ENCODE measurements around the gene CX3CR1. TPM values are rescaled to one million over a fixed set of nuclear protein-coding genes. Genes with fewer than 3 reads are reported as not detected.

The CX3CR1 gene
- total and polyA plus RNA-seq, 3 experiments from 2014 or later, result 0.74 to 98.7 (median 1.1) TPM

- ChIA-PET CTCF (no interaction called here), POLR2A (no interaction called here)
- H3K27ac Mint-ChIP-seq, result peak overlapping the region; percentile 0 to 96 (median 76)
- H3K4me1 Mint-ChIP-seq, result peaks cover 38 to 61% (median 58%) of the 10 kb centered on the region in 3 donors
- DNase-seq, result no peak
- H3K36me3 Mint-ChIP-seq, result no peaks in the 10 kb centered on the region
- H3K4me1 ChIP-seq (ENCODE audit: insufficient read depth, low read length), result peaks cover 13% of the 10 kb centered on the region
- no peaks in the 10 kb centered on the region for H3K36me3 ChIP-seq (ENCODE audit: insufficient read depth, low read length)
- no peak overlapping the region for H3K4me3 ChIP-seq (ENCODE audit: low read length)
- peak overlapping the region; percentile 28 to 92 (median 77) for H3K4me3 Mint-ChIP-seq
- H3K9me3 Mint-ChIP-seq, result no peaks in the 10 kb centered on the region
- H3K27me3 Mint-ChIP-seq, result no peaks in the 10 kb centered on the region
- no peaks in the 10 kb centered on the region for H3K27me3 ChIP-seq (ENCODE audit: insufficient read depth, low read length, poor library complexity, severe bottlenecking)
- H3K9me3 ChIP-seq (ENCODE audit: low read length), result no peaks in the 10 kb centered on the region
- H3K27ac ChIP-seq (ENCODE audit: low read depth, low read length), result peak overlapping the region; percentile 27
Measured at GRCh38 chr3:39281533-39281932, 1.7 kb upstream of the CX3CR1 start.

GRCh38 chr3:39280571-39280970, 735 bp upstream of the CX3CR1 start:
- H3K4me1 ChIP-seq (ENCODE audit: insufficient read depth, low read length), result peaks cover 13% of the 10 kb centered on the region
- no peaks in the 10 kb centered on the region for H3K27me3 Mint-ChIP-seq
- H3K9me3 Mint-ChIP-seq, result no peaks in the 10 kb centered on the region
- peaks cover 44 to 70% (median 68%) of the 10 kb centered on the region in 3 donors for H3K4me1 Mint-ChIP-seq
- H3K27ac ChIP-seq (ENCODE audit: low read depth, low read length), result no peak overlapping the region
- DNase-seq, result no peak
- CTCF ChIA-PET, result interaction anchor here (0.8 to 5.4 kb wide), 3 partner anchors 7 to 100 kb away, joined by 3 to 35 read pairs (median 5); no protein-coding TSS in a partner anchor
- POLR2A ChIA-PET, result no interaction called here
- peak overlapping the region in 7 of 8 donors; percentile 17 to 97 (median 73) for H3K27ac Mint-ChIP-seq
- H3K9me3 ChIP-seq (ENCODE audit: low read length), result no peaks in the 10 kb centered on the region
- H3K36me3 Mint-ChIP-seq, result no peaks in the 10 kb centered on the region
- no peak overlapping the region for H3K4me3 ChIP-seq (ENCODE audit: low read length)
- no peaks in the 10 kb centered on the region for H3K36me3 ChIP-seq (ENCODE audit: insufficient read depth, low read length)
- H3K27me3 ChIP-seq (ENCODE audit: insufficient read depth, low read length, poor library complexity, severe bottlenecking), result no peaks in the 10 kb centered on the region
- peak overlapping the region in 6 of 7 donors; percentile 25 to 95 (median 82) for H3K4me3 Mint-ChIP-seq

- Histone ChIP-seq H3K27me3 (ENCODE audit: insufficient read depth, low read length, poor library complexity, severe bottlenecking) (no peaks in the 10 kb centered on the region), H3K9me3 (ENCODE audit: low read length) (no peaks in the 10 kb centered on the region), H3K4me1 (ENCODE audit: insufficient read depth, low read length) (peaks cover 15% of the 10 kb centered on the region), H3K4me3 (ENCODE audit: low read length) (peak overlapping the region; percentile 30), H3K27ac (ENCODE audit: low read depth, low read length) (no peak overlapping the region), H3K36me3 (ENCODE audit: insufficient read depth, low read length) (no peaks in the 10 kb centered on the region)
- H3K4me1 Mint-ChIP-seq, result peaks cover 46 to 82% (median 74%) of the 10 kb centered on the region in 3 donors
- no peak for DNase-seq
- peak overlapping the region in 4 of 8 donors; percentile 51 to 92 (median 84) for H3K27ac Mint-ChIP-seq
- peak overlapping the region; percentile 80 to 91 (median 83) for H3K4me3 Mint-ChIP-seq
- no peaks in the 10 kb centered on the region for H3K36me3 Mint-ChIP-seq
- POLR2A ChIA-PET, result no interaction called here
- no peaks in the 10 kb centered on the region for H3K27me3 Mint-ChIP-seq
- no peaks in the 10 kb centered on the region for H3K9me3 Mint-ChIP-seq
- CTCF ChIA-PET, result interaction anchor here (1.4 to 5.4 kb wide), 2 partner anchors 9 to 14 kb away, joined by 4 to 35 read pairs; no protein-coding TSS in a partner anchor
Measured at GRCh38 chr3:39278616-39278935, 1.3 kb downstream of the CX3CR1 start.

GRCh38 chr3:39277893-39278615, 1.8 kb downstream of the CX3CR1 start:
- H3K36me3 ChIP-seq (ENCODE audit: insufficient read depth, low read length), result no peaks in the 10 kb centered on the region
- Mint-ChIP-seq H3K36me3 (no peaks in the 10 kb centered on the region), H3K27ac (peak overlapping the region in 7 of 8 donors; percentile 48 to 92 (median 83)), H3K9me3 (no peaks in the 10 kb centered on the region), H3K4me1 (peaks cover 44 to 82% (median 79%) of the 10 kb centered on the region in 3 donors), H3K27me3 (no peaks in the 10 kb centered on the region), H3K4me3 (peak overlapping the region; percentile 80 to 91 (median 83))
- H3K9me3 ChIP-seq (ENCODE audit: low read length), result no peaks in the 10 kb centered on the region
- no peak for DNase-seq
- peaks cover 17% of the 10 kb centered on the region for H3K4me1 ChIP-seq (ENCODE audit: insufficient read depth, low read length)
- H3K27me3 ChIP-seq (ENCODE audit: insufficient read depth, low read length, poor library complexity, severe bottlenecking), result no peaks in the 10 kb centered on the region
- CTCF ChIA-PET, result interaction anchor here (0.7 to 5.4 kb wide), 5 partner anchors 10 to 93 kb away, joined by 3 to 35 read pairs (median 3); no protein-coding TSS in a partner anchor
- no peak overlapping the region for H3K27ac ChIP-seq (ENCODE audit: low read depth, low read length)
- POLR2A ChIA-PET, result no interaction called here
- no peak overlapping the region for H3K4me3 ChIP-seq (ENCODE audit: low read length)

- Mint-ChIP-seq H3K27ac (peak overlapping the region in 7 of 8 donors; percentile 5 to 87 (median 38)), H3K27me3 (no peaks in the 10 kb centered on the region), H3K4me1 (peaks cover 45 to 83% (median 80%) of the 10 kb centered on the region in 3 donors), H3K36me3 (no peaks in the 10 kb centered on the region), H3K4me3 (peak overlapping the region; percentile 13 to 82 (median 65)), H3K9me3 (no peaks in the 10 kb centered on the region)
- Histone ChIP-seq H3K27ac (ENCODE audit: low read depth, low read length) (no peak overlapping the region), H3K4me1 (ENCODE audit: insufficient read depth, low read length) (peaks cover 19% of the 10 kb centered on the region), H3K9me3 (ENCODE audit: low read length) (no peaks in the 10 kb centered on the region), H3K27me3 (ENCODE audit: insufficient read depth, low read length, poor library complexity, severe bottlenecking) (no peaks in the 10 kb centered on the region), H3K4me3 (ENCODE audit: low read length) (no peak overlapping the region), H3K36me3 (ENCODE audit: insufficient read depth, low read length) (no peaks in the 10 kb centered on the region)
- ChIA-PET POLR2A (interaction anchor here (1.1 kb wide), 1 partner anchor 42 kb away, joined by 4 read pairs; no protein-coding TSS in a partner anchor), CTCF (interaction anchor here (1.2 to 5.4 kb wide), 2 partner anchors 11 to 87 kb away, joined by 3 to 35 read pairs; no protein-coding TSS in a partner anchor)
- no peak for DNase-seq
Measured at GRCh38 chr3:39276746-39277145, 3.1 kb downstream of the CX3CR1 start.

GRCh38 chr3:39275963-39276593, 3.8 kb downstream of the CX3CR1 start:
- H3K27me3 Mint-ChIP-seq, result no peaks in the 10 kb centered on the region
- Histone ChIP-seq H3K36me3 (ENCODE audit: insufficient read depth, low read length) (no peaks in the 10 kb centered on the region), H3K4me1 (ENCODE audit: insufficient read depth, low read length) (peaks cover 18% of the 10 kb centered on the region), H3K9me3 (ENCODE audit: low read length) (no peaks in the 10 kb centered on the region), H3K4me3 (ENCODE audit: low read length) (no peak overlapping the region), H3K27me3 (ENCODE audit: insufficient read depth, low read length, poor library complexity, severe bottlenecking) (no peaks in the 10 kb centered on the region), H3K27ac (ENCODE audit: low read depth, low read length) (no peak overlapping the region)
- CTCF ChIA-PET, result interaction anchor here (5.4 kb wide), 1 partner anchor 12 kb away, joined by 35 read pairs; no protein-coding TSS in a partner anchor
- H3K4me1 Mint-ChIP-seq, result peaks cover 43 to 83% (median 80%) of the 10 kb centered on the region in 3 donors
- peak overlapping the region; percentile 39 to 82 (median 65) for H3K4me3 Mint-ChIP-seq
- POLR2A ChIA-PET, result no interaction called here
- no peaks in the 10 kb centered on the region for H3K9me3 Mint-ChIP-seq
- H3K36me3 Mint-ChIP-seq, result no peaks in the 10 kb centered on the region
- peak overlapping the region; percentile 5 to 87 (median 60) for H3K27ac Mint-ChIP-seq
- DNase-seq, result no peak

- POLR2A ChIA-PET, result no interaction called here
- H3K27ac Mint-ChIP-seq, result peak overlapping the region in 5 of 8 donors; percentile 38 to 75 (median 51)
- H3K27me3 ChIP-seq (ENCODE audit: insufficient read depth, low read length, poor library complexity, severe bottlenecking), result no peaks in the 10 kb centered on the region
- no peaks in the 10 kb centered on the region for H3K27me3 Mint-ChIP-seq
- no peaks in the 10 kb centered on the region for H3K36me3 Mint-ChIP-seq
- H3K4me1 Mint-ChIP-seq, result peaks cover 42 to 84% (median 74%) of the 10 kb centered on the region in 3 donors
- no peaks in the 10 kb centered on the region for H3K36me3 ChIP-seq (ENCODE audit: insufficient read depth, low read length)
- H3K4me1 ChIP-seq (ENCODE audit: insufficient read depth, low read length), result peaks cover 18% of the 10 kb centered on the region
- H3K27ac ChIP-seq (ENCODE audit: low read depth, low read length), result no peak overlapping the region
- no peak for DNase-seq
- H3K4me3 Mint-ChIP-seq, result peak overlapping the region in 6 of 7 donors; percentile 35 to 76 (median 54)
- CTCF ChIA-PET, result interaction anchor here (5.4 kb wide), 1 partner anchor 13 kb away, joined by 35 read pairs; no protein-coding TSS in a partner anchor
- H3K9me3 ChIP-seq (ENCODE audit: low read length), result no peaks in the 10 kb centered on the region
- no peak overlapping the region for H3K4me3 ChIP-seq (ENCODE audit: low read length)
- no peaks in the 10 kb centered on the region for H3K9me3 Mint-ChIP-seq
Measured at GRCh38 chr3:39275052-39275451, 4.8 kb downstream of the CX3CR1 start.

GRCh38 chr3:39273119-39273518, 6.7 kb downstream of the CX3CR1 start:
- DNase-seq, result no peak
- Histone ChIP-seq H3K9me3 (ENCODE audit: low read length) (no peaks in the 10 kb centered on the region), H3K4me3 (ENCODE audit: low read length) (no peak overlapping the region), H3K27ac (ENCODE audit: low read depth, low read length) (no peak overlapping the region), H3K4me1 (ENCODE audit: insufficient read depth, low read length) (peaks cover 32% of the 10 kb centered on the region), H3K27me3 (ENCODE audit: insufficient read depth, low read length, poor library complexity, severe bottlenecking) (no peaks in the 10 kb centered on the region), H3K36me3 (ENCODE audit: insufficient read depth, low read length) (no peaks in the 10 kb centered on the region)
- Mint-ChIP-seq H3K27me3 (no peaks in the 10 kb centered on the region), H3K4me1 (peaks cover 51 to 90% (median 82%) of the 10 kb centered on the region in 3 donors), H3K4me3 (peak overlapping the region in 3 of 7 donors; percentile 2 to 48 (median 28)), H3K9me3 (no peaks in the 10 kb centered on the region), H3K36me3 (no peaks in the 10 kb centered on the region), H3K27ac (peak overlapping the region in 4 of 8 donors; percentile 17 to 89 (median 21))
- ChIA-PET POLR2A (no interaction called here), CTCF (interaction anchor here (1.4 to 1.5 kb wide), 2 partner anchors 15 to 19 kb away, joined by 5 to 8 read pairs; no protein-coding TSS in a partner anchor)
